ENCODE data around the gene GPR160. TPM values are rescaled to one million over a fixed set of nuclear protein-coding genes. Genes with fewer than 3 reads are reported as not detected.
"Not testable (repeated sequence)": the region's sequence is repeated elsewhere in the genome, so short reads cannot be mapped to it uniquely, and the experiment has no call there.

GPR160 gene
- total RNA-seq, 1 experiment from 2014 or later, result 15.7 TPM

DNA sequence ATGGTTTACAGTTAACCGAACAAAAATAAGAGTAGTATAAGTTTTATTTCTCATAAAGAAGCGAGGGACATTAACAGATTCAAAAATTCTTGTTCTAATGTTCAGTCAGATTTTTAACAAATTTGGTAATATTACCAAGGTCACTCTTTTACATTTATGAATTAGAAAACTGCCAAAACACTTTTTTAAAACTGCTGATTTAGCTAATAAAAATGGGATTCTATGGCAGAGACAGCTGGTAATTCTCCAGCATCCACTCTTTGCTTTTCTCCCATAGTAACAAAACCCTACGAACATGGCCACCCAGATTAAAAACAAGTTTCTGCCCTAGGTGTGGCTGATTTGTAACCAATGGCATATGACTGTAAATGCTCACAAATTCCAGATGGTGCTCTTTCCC lies 71.2 kb downstream of the GPR160 start:
- peaks cover 24% of the 10 kb centered on the region for H3K36me3 ChIP-seq (ENCODE audit: low read depth, low read length)
- no peak overlapping the region for H2AFZ ChIP-seq (ENCODE audit: low read length)
- BruUV-seq (replicated peaks), result no TSS peak
- no peaks in the 10 kb centered on the region for H3F3A ChIP-seq (ENCODE audit: low read length, unreplicated experiment)
- H3K9me3 ChIP-seq (ENCODE audit: low read length), result no peaks in the 10 kb centered on the region
- CTCF ChIA-PET, result no interaction called here
- no peak overlapping the region for H3K27ac ChIP-seq (ENCODE audit: low read length)
- no peaks in the 10 kb centered on the region for H3K9me2 ChIP-seq (replicated peaks; ENCODE audit: low read length)
- H3K27me3 ChIP-seq (ENCODE audit: low read length), result no peaks in the 10 kb centered on the region
- no peaks in the 10 kb centered on the region for H3K79me2 ChIP-seq (ENCODE audit: low read length)
- POLR2A ChIA-PET (ENCODE audit: unreplicated experiment), result no interaction called here
- no peak overlapping the region for H3K4me2 ChIP-seq (ENCODE audit: low read length)
- no peak for DNase-seq
- intact Hi-C loops (cut with micrococcal nuclease), result no loop called here
- TF ChIP-seq, protein P1, sequence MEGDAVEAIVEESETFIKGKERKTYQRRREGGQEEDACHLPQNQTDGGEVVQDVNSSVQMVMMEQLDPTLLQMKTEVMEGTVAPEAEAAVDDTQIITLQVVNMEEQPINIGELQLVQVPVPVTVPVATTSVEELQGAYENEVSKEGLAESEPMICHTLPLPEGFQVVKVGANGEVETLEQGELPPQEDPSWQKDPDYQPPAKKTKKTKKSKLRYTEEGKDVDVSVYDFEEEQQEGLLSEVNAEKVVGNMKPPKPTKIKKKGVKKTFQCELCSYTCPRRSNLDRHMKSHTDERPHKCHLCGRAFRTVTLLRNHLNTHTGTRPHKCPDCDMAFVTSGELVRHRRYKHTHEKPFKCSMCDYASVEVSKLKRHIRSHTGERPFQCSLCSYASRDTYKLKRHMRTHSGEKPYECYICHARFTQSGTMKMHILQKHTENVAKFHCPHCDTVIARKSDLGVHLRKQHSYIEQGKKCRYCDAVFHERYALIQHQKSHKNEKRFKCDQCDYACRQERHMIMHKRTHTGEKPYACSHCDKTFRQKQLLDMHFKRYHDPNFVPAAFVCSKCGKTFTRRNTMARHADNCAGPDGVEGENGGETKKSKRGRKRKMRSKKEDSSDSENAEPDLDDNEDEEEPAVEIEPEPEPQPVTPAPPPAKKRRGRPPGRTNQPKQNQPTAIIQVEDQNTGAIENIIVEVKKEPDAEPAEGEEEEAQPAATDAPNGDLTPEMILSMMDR (conservative IDR thresholded peaks at IDR 0.05; ENCODE audit: low read depth, low read length), result no peak
- no peak for TF ChIP-seq EZH2 (IDR thresholded peaks at IDR 0.05; ENCODE audit: low read length, unreplicated experiment)
- no peaks in the 10 kb centered on the region for H4K20me1 ChIP-seq (ENCODE audit: low read length)
- H3K4me1 ChIP-seq (ENCODE audit: insufficient read depth, low read length), result no peaks in the 10 kb centered on the region
- no peak overlapping the region for H3K9ac ChIP-seq (ENCODE audit: low read length)
- H3K4me3 ChIP-seq (ENCODE audit: low read length), result no peak overlapping the region
- no peak for ATAC-seq

DNA sequence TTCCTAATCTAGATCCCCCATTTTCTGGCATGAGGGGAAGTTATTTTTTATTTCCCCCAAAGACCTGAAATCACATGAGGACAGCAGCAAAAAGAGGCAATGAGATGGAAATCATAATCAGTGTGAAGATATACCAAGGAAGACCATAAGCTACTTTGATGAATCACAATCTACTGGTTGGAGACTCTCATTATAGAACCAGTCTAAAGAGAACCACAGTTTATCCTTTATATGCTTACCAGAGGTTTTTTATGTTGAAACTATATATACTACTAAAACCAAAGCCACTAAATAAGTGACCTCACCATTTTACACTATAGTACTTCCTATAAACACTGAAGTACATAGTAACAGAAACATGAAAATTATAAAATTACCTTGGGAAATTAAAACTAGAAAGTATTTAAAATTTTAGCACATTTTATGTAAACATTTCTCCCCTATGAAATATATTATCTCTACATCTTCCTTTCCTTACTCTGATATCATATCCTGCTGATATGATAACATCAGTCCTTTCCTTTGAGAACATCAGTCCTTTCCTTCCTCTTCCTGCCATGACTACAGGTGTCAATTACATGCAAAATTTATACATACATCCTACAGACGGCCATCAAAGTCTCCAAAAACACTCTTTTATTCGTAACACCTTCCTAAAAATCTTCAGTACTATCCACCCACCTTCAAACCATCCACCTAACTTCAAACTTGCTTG lies 71.9 kb downstream of the GPR160 start:
- no peak overlapping the region for H3K4me2 ChIP-seq (ENCODE audit: low read length)
- no peak overlapping the region for H3K27ac ChIP-seq (ENCODE audit: low read length)
- no peak overlapping the region for H3K9ac ChIP-seq (ENCODE audit: low read length)
- H3K36me3 ChIP-seq (ENCODE audit: low read depth, low read length), result peaks cover 24% of the 10 kb centered on the region
- H3K9me2 ChIP-seq (replicated peaks; ENCODE audit: low read length), result no peaks in the 10 kb centered on the region
- H3K4me3 ChIP-seq (ENCODE audit: low read length), result no peak overlapping the region
- CTCF ChIA-PET, result no interaction called here
- H3K9me3 ChIP-seq (ENCODE audit: low read length), result no peaks in the 10 kb centered on the region
- intact Hi-C loops (cut with micrococcal nuclease), result no loop called here
- TF ChIP-seq EZH2 (IDR thresholded peaks at IDR 0.05; ENCODE audit: low read length, unreplicated experiment), result no peak
- TF ChIP-seq, protein P1 (conservative IDR thresholded peaks at IDR 0.05; ENCODE audit: low read depth, low read length), result no peak
- TF ChIP-seq EZH2phosphoT487 (IDR thresholded peaks at IDR 0.05; ENCODE audit: borderline replicate concordance, low read length), result no peak
- no peak overlapping the region for H2AFZ ChIP-seq (ENCODE audit: low read length)
- POLR2A ChIA-PET (ENCODE audit: unreplicated experiment), result no interaction called here
- no peaks in the 10 kb centered on the region for H4K20me1 ChIP-seq (ENCODE audit: low read length)
- no peaks in the 10 kb centered on the region for H3K79me2 ChIP-seq (ENCODE audit: low read length)
- BruUV-seq (replicated peaks), result no TSS peak
- no peaks in the 10 kb centered on the region for H3F3A ChIP-seq (ENCODE audit: low read length, unreplicated experiment)
- no peaks in the 10 kb centered on the region for H3K4me1 ChIP-seq (ENCODE audit: insufficient read depth, low read length)
- ATAC-seq (no peak), DNase-seq (no peak)
- no peaks in the 10 kb centered on the region for H3K27me3 ChIP-seq (ENCODE audit: low read length)

DNA sequence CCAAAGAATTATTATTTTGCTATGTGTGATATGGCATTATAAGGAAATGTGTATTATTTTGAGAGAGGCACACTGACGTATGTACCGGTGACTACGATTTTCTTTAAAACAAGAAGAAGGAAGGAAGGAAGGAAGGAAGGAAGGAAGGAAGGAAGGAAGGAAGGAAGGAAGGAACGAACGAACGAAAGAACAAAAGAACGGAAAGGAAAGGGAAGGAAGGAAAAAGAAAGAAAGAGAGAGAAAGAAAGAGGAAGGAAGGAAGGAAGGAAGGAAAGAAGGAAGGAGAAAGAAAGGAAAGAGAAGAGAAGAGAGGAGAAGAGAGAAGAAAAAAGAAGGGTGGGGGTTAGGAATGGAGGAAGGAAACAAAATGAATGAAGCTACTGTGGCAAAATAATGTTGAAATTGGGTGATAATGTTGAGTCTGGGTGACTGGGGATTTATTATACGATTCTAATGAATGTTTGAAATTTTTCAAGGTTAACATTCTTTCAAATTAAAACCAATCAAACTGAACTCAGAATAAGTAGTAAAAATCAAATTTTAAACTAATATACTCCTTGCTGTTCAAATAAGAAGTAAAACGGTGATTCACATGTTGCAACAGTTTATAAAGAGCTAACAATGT lies 73.5 kb downstream of the GPR160 start:
- no peaks in the 10 kb centered on the region for H4K20me1 ChIP-seq (ENCODE audit: low read length)
- TF ChIP-seq EZH2 (IDR thresholded peaks at IDR 0.05; ENCODE audit: low read length, unreplicated experiment), result no peak
- TF ChIP-seq, protein P1 (conservative IDR thresholded peaks at IDR 0.05; ENCODE audit: low read depth, low read length), result no peak
- no peak for TF ChIP-seq EZH2phosphoT487 (IDR thresholded peaks at IDR 0.05; ENCODE audit: borderline replicate concordance, low read length)
- POLR2A ChIA-PET (ENCODE audit: unreplicated experiment), result no interaction called here
- CTCF ChIA-PET, result interaction anchor here (0.6 kb wide), 1 partner anchor 10 kb away, joined by 3 read pairs; no protein-coding TSS in a partner anchor
- no peak overlapping the region for H3K4me3 ChIP-seq (ENCODE audit: low read length)
- ATAC-seq, result no peak
- no peak overlapping the region for H3K9ac ChIP-seq (ENCODE audit: low read length)
- H3K4me2 ChIP-seq (ENCODE audit: low read length), result no peak overlapping the region
- H3K9me3 ChIP-seq (ENCODE audit: low read length), result no peaks in the 10 kb centered on the region
- BruUV-seq (replicated peaks), result no TSS peak
- H3K36me3 ChIP-seq (ENCODE audit: low read depth, low read length), result peaks cover 29% of the 10 kb centered on the region
- no peaks in the 10 kb centered on the region for H3K27me3 ChIP-seq (ENCODE audit: low read length)
- H3F3A ChIP-seq (ENCODE audit: low read length, unreplicated experiment), result no peaks in the 10 kb centered on the region
- H3K9me2 ChIP-seq (replicated peaks; ENCODE audit: low read length), result no peaks in the 10 kb centered on the region
- H2AFZ ChIP-seq (ENCODE audit: low read length), result no peak overlapping the region
- H3K4me1 ChIP-seq (ENCODE audit: insufficient read depth, low read length), result no peaks in the 10 kb centered on the region
- H3K79me2 ChIP-seq (ENCODE audit: low read length), result no peaks in the 10 kb centered on the region
- intact Hi-C loops (cut with micrococcal nuclease), result no loop called here
- no peak overlapping the region for H3K27ac ChIP-seq (ENCODE audit: low read length)
- DNase-seq, result no peak

DNA sequence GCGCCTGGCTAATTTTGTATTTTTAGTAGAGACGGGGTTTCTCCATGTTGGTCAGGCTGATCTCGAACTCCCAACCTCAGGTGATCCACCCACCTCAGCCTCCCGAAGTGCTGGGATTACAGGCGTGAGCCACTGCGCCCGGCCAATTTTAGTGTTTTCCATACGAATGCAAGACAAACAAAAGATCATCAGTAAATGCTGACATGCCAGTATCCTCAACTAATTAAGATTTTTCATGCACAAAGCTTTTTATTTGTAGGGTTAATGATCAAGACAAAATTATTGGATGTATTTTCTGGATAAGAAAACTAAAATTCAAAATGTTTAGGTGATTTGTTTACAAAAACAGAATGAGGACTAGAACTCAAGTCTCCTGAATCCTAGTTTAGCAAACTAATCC lies 76.4 kb downstream of the GPR160 start:
- H3K4me1 ChIP-seq (ENCODE audit: insufficient read depth, low read length); H3K27ac ChIP-seq (ENCODE audit: low read length); H3K79me2 ChIP-seq (ENCODE audit: low read length); H3K9me2 ChIP-seq (replicated peaks; ENCODE audit: low read length); H2AFZ ChIP-seq (ENCODE audit: low read length); H3K27me3 ChIP-seq (ENCODE audit: low read length); H3K4me2 ChIP-seq (ENCODE audit: low read length); H4K20me1 ChIP-seq (ENCODE audit: low read length); CTCF ChIA-PET; intact Hi-C loops (cut with micrococcal nuclease); DNase-seq; H3F3A ChIP-seq (ENCODE audit: low read length, unreplicated experiment); H3K9ac ChIP-seq (ENCODE audit: low read length); H3K9me3 ChIP-seq (ENCODE audit: low read length); H3K4me3 ChIP-seq (ENCODE audit: low read length); BruUV-seq (replicated peaks); ATAC-seq: not testable (repeated sequence)
- POLR2A ChIA-PET (ENCODE audit: unreplicated experiment), result interaction anchor here (0.7 kb wide), 1 partner anchor 410 kb away, joined by 3 read pairs; no protein-coding TSS in a partner anchor
- peaks cover 40% of the 10 kb centered on the region for H3K36me3 ChIP-seq (ENCODE audit: low read depth, low read length)

Measured in PC-3 (cell line).